ENCODE measurements around the gene NAGPA.
"Not testable (repeated sequence)": the region's sequence is repeated elsewhere in the genome, so short reads cannot be mapped to it uniquely, and the experiment has no call there.

Gene NAGPA

GRCh38 chr16:5033256-5034166, at the start of gene NAGPA:
Gene NAGPA (minus strand): TSS chr16:5033935. CDS start chr16:5033914, 21 bp downstream.
- Mint-ChIP-seq H3K4me1 (ENCODE audit: low read depth) (peaks cover 19% of the 10 kb centered on the region), H3K27ac (peak within 1 kb of the TSS; percentile 87), H3K9me3 (ENCODE audit: low read depth) (no peaks in the 10 kb centered on the region), H3K27me3 (no peaks in the 10 kb centered on the region), H3K4me3 (peak within 1 kb of the TSS; percentile 87), H3K36me3 (no peaks in the 10 kb centered on the region)

GRCh38 chr16:5080996-5081395, 47.3 kb upstream of the NAGPA start:
- not testable (repeated sequence) for H3K9me3 Mint-ChIP-seq (ENCODE audit: low read depth); H3K27ac Mint-ChIP-seq; H3K27me3 Mint-ChIP-seq; H3K4me3 Mint-ChIP-seq; H3K36me3 Mint-ChIP-seq; H3K4me1 Mint-ChIP-seq (ENCODE audit: low read depth)

GRCh38 chr16:5080461-5080860, 46.7 kb upstream of the NAGPA start:
- not testable (repeated sequence) for H3K27ac Mint-ChIP-seq; H3K9me3 Mint-ChIP-seq (ENCODE audit: low read depth); H3K27me3 Mint-ChIP-seq; H3K36me3 Mint-ChIP-seq; H3K4me1 Mint-ChIP-seq (ENCODE audit: low read depth); H3K4me3 Mint-ChIP-seq

GRCh38 chr16:5078626-5079025, 44.9 kb upstream of the NAGPA start:
- Mint-ChIP-seq H3K4me1 (ENCODE audit: low read depth) (peaks cover 6% of the 10 kb centered on the region), H3K27ac (no peak overlapping the region), H3K36me3 (peaks cover 4% of the 10 kb centered on the region), H3K27me3 (no peaks in the 10 kb centered on the region), H3K4me3 (no peak overlapping the region), H3K9me3 (ENCODE audit: low read depth) (no peaks in the 10 kb centered on the region)

GRCh38 chr16:5077304-5077703, 43.6 kb upstream of the NAGPA start:
- H3K27me3 Mint-ChIP-seq: no peaks in the 10 kb centered on the region
- peaks cover 17% of the 10 kb centered on the region for H3K4me1 Mint-ChIP-seq (ENCODE audit: low read depth)
- H3K27ac Mint-ChIP-seq: no peak overlapping the region
- no peaks in the 10 kb centered on the region for H3K9me3 Mint-ChIP-seq (ENCODE audit: low read depth)
- H3K36me3 Mint-ChIP-seq: peaks cover 4% of the 10 kb centered on the region
- no peak overlapping the region for H3K4me3 Mint-ChIP-seq

GRCh38 chr16:5075637-5076036, 41.9 kb upstream of the NAGPA start:
- Mint-ChIP-seq H3K36me3 (peaks cover 4% of the 10 kb centered on the region), H3K9me3 (ENCODE audit: low read depth) (no peaks in the 10 kb centered on the region), H3K4me1 (ENCODE audit: low read depth) (peaks cover 27% of the 10 kb centered on the region), H3K27me3 (no peaks in the 10 kb centered on the region), H3K4me3 (no peak overlapping the region), H3K27ac (no peak overlapping the region)

GRCh38 chr16:5073771-5074170, 40.0 kb upstream of the NAGPA start:
- H3K4me3 Mint-ChIP-seq; H3K27me3 Mint-ChIP-seq; H3K27ac Mint-ChIP-seq; H3K36me3 Mint-ChIP-seq; H3K9me3 Mint-ChIP-seq (ENCODE audit: low read depth): not testable (repeated sequence)
- H3K4me1 Mint-ChIP-seq (ENCODE audit: low read depth): peaks cover 27% of the 10 kb centered on the region

- H3K9me3 Mint-ChIP-seq (ENCODE audit: low read depth): no peaks in the 10 kb centered on the region
- H3K4me3 Mint-ChIP-seq: peak overlapping the region; percentile 97
- no peaks in the 10 kb centered on the region for H3K27me3 Mint-ChIP-seq
- peaks cover 27% of the 10 kb centered on the region for H3K4me1 Mint-ChIP-seq (ENCODE audit: low read depth)
- H3K36me3 Mint-ChIP-seq: peaks cover 4% of the 10 kb centered on the region
- H3K27ac Mint-ChIP-seq: peak overlapping the region; percentile 97
Observed at GRCh38 chr16:5073279-5073629, 39.5 kb upstream of the NAGPA start.

- H3K4me3 Mint-ChIP-seq: peak overlapping the region; percentile 97
- peak overlapping the region; percentile 97 for H3K27ac Mint-ChIP-seq
Observed at GRCh38 chr16:5072334-5073278, 38.9 kb upstream of the NAGPA start.

GRCh38 chr16:5071681-5072333, 38.1 kb upstream of the NAGPA start, which contains the start of gene ALG1:
Gene ALG1 (plus strand): TSS chr16:5071843. CDS start chr16:5071850, 7 bp downstream.
- H3K27me3 Mint-ChIP-seq: no peaks in the 10 kb centered on the region

More at GRCh38 chr16:5072334-5073278, 38.9 kb upstream of the NAGPA start:
- Mint-ChIP-seq H3K4me1 (ENCODE audit: low read depth) (peaks cover 27% of the 10 kb centered on the region), H3K9me3 (ENCODE audit: low read depth) (no peaks in the 10 kb centered on the region), H3K36me3 (peaks cover 4% of the 10 kb centered on the region), H3K27me3 (no peaks in the 10 kb centered on the region)

GRCh38 chr16:5071341-5071680, 37.6 kb upstream of the NAGPA start:
- Mint-ChIP-seq H3K4me3 (peak overlapping the region; percentile 97), H3K36me3 (peaks cover 4% of the 10 kb centered on the region), H3K4me1 (ENCODE audit: low read depth) (peaks cover 27% of the 10 kb centered on the region), H3K27ac (peak overlapping the region; percentile 97), H3K9me3 (ENCODE audit: low read depth) (no peaks in the 10 kb centered on the region), H3K27me3 (no peaks in the 10 kb centered on the region)

More at GRCh38 chr16:5071681-5072333, 38.1 kb upstream of the NAGPA start, which contains the start of gene ALG1:
- Mint-ChIP-seq H3K4me3 (peak within 1 kb of the TSS; percentile 97), H3K4me1 (ENCODE audit: low read depth) (peaks cover 27% of the 10 kb centered on the region), H3K27ac (peak within 1 kb of the TSS; percentile 97), H3K9me3 (ENCODE audit: low read depth) (no peaks in the 10 kb centered on the region), H3K36me3 (peaks cover 4% of the 10 kb centered on the region)

- Mint-ChIP-seq H3K27ac (peak overlapping the region; percentile 97), H3K27me3 (no peaks in the 10 kb centered on the region), H3K4me3 (peak overlapping the region; percentile 44), H3K9me3 (ENCODE audit: low read depth) (no peaks in the 10 kb centered on the region), H3K4me1 (ENCODE audit: low read depth) (peaks cover 27% of the 10 kb centered on the region), H3K36me3 (peaks cover 4% of the 10 kb centered on the region)
Observed at GRCh38 chr16:5070431-5071186, 36.9 kb upstream of the NAGPA start.

GRCh38 chr16:5069854-5070253, 36.1 kb upstream of the NAGPA start:
- Mint-ChIP-seq H3K27me3 (no peaks in the 10 kb centered on the region), H3K36me3 (peaks cover 4% of the 10 kb centered on the region), H3K4me3 (no peak overlapping the region), H3K9me3 (ENCODE audit: low read depth) (no peaks in the 10 kb centered on the region), H3K27ac (no peak overlapping the region), H3K4me1 (ENCODE audit: low read depth) (peaks cover 23% of the 10 kb centered on the region)

- Mint-ChIP-seq H3K9me3 (ENCODE audit: low read depth) (no peaks in the 10 kb centered on the region), H3K4me1 (ENCODE audit: low read depth) (peaks cover 21% of the 10 kb centered on the region), H3K27me3 (no peaks in the 10 kb centered on the region), H3K36me3 (no peaks in the 10 kb centered on the region), H3K4me3 (no peak overlapping the region), H3K27ac (no peak overlapping the region)
Observed at GRCh38 chr16:5069048-5069447, 35.3 kb upstream of the NAGPA start.
